ENCODE results near the gene PPBP. TPM values are rescaled to one million over a fixed set of nuclear protein-coding genes. Genes with fewer than 3 reads are reported as not detected.

The PPBP gene
- not detected in 2 replicates for total RNA-seq

GRCh38 chr4:73988061-73988460 is at the start of gene PPBP:
PPBP (minus strand) TSS chr4:73988190; CDS start chr4:73988103, 87 bp downstream.

GRCh38 chr4:73998040-73999011 is 10.3 kb upstream of the PPBP start, which contains the start of gene CXCL5:
CXCL5 (minus strand) TSS chr4:73998677; CDS start chr4:73998581, 96 bp downstream.

Small RNA genes lying within 50 kb of the gene (small RNA-seq; reads per million reads assigned to genes)
- not detected for gene RN7SL218P

Other genes starting within 250 kb of the PPBP start
- gene CXCL8, start 247.6 kb downstream of the PPBP start, total RNA-seq: 2.7 and 4.0 TPM in 2 replicates
- gene CXCL6, start 151.5 kb downstream of the PPBP start, total RNA-seq: 11.2 and 37.6 TPM in 2 replicates
- gene PF4V1, start 134.9 kb downstream of the PPBP start, total RNA-seq: 0.54 TPM in 1 of 2 replicates, not detected in the other
- 9.4 and 28.2 TPM in 2 replicates for gene CXCL1, start 118.8 kb downstream of the PPBP start, total RNA-seq
- not detected in 2 replicates for gene PF4, start 6.2 kb downstream of the PPBP start, total RNA-seq
- 0.26 and 0.32 TPM in 2 replicates for gene CXCL5, start 10.5 kb upstream of the PPBP start, total RNA-seq
- 0.39 and 0.43 TPM in 2 replicates for gene CXCL3, start 50.5 kb upstream of the PPBP start, total RNA-seq
- 0.39 and 2.4 TPM in 2 replicates for gene CXCL2, start 111.0 kb upstream of the PPBP start, total RNA-seq
- 14.9 and 16.9 TPM in 2 replicates for gene MTHFD2L, start 169.9 kb upstream of the PPBP start, total RNA-seq